GM19035 (cell line): ENCODE measurements around the gene ZSCAN2.
"Not testable (repeated sequence)": the region's sequence is repeated elsewhere in the genome, so short reads cannot be mapped to it uniquely, and the experiment has no call there.

ENCODE experiments used
- ATAC-seq: cut with Tn5 transposase; IDR thresholded peaks from one replicate; pipeline ENCODE4 v1.9.1; 2021; ENCODE audit not compliant: unreplicated experiment

ZSCAN2 gene

DNA sequence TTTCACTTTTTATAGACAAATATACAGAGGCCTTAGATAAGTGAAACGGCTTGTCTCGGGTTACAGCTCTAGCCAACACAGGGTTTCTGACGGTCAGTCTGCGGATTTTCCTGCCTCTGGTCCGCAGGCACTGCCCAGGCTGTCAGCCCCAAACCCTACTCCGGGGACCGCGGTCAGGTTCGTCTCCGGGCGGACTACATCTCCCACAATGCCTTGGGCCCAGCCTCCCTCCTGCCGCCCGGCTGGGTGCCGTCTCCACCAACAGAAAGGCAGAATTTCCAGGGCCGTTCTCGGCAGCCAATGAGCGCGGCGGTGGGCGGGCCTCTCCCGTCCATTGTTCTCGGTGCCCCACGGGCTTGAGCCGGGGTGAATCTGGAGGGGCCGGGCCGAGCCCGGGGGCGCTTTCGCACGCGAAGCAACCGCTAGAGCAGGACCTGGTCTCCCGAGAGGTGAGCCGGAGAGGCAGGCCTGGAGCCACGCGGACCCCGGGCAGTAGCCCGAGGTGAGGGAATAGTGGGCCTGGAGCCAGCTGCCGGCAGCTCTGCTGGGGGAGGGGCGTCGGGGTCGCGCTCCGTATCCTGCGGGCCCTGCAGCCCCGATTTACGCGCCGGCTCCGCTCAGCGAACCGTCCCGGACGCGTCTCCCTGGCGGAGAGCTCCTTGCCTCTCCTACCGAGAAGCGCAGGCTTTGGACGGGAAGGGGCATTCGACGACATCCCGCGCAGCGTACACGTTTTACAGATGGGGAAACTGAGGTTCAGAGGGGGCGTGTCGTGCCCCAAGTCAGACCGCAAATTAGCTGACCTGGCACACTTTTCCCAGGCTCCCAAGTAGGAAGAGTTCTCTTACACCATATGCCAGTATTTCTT lies at the start of gene ZSCAN2:
Gene ZSCAN2, plus strand, starts transcription at position 323 of the 868 bp plus-strand sequence. CDS start 2,919 bp downstream, outside the sequence.
- ATAC-seq = peak; percentile 87

DNA sequence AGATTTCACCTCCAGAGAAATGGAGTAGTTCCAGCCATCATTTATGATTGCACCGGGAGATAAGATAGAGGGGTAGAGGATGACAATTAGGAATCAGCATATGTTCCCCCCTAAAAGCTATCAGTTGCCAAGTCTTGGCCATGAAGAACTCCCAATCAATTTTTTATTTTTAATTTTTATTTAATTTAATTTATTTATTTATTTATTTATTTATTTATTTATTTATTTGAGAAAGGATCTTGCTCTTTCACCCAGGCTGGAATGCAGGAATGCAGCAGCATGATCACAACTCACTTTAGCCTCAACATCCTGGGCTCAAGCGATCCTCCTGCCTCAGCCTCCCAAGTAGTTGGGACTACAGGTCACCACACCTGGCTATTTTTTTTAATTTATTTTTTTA lies 49.2 kb upstream of the ZSCAN2 start:
- not testable (repeated sequence) for ATAC-seq

DNA sequence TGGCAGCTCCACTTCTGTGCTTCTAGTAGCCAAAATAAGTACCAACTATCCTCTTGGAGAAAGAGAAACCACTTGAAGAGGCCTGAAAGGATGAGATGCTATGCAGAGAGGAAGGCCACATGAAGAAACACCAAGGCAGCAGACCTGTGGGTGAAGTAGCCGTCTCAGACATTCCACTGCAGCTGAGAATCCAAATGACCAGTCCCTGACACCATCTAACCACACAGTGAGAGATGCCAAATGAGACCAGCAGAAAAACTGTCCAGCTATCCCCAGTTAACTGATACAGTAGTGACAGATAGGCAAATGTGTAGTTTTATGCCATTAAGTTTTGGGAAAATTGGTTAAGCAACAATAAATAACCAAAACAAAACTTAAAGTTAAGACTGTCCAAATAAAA lies 47.9 kb upstream of the ZSCAN2 start:
- no peak for ATAC-seq

DNA sequence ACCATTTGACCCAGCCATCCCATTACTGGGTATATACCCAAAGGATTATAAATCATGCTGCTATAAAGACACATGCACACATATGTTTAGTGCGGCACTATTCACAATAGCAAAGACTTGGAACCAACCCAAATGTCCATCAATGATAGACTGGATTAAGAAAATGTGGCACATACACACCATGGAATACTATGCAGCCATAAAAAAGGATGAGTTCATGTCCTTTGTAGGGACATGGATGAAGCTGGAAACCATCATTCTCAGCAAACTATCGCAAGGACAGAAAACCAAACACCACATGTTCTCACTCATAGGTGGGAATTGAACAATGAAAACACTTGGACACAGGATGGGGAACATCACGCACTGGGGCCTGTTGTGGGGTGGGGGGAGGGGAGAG lies 44.1 kb upstream of the ZSCAN2 start:
- ATAC-seq = not testable (repeated sequence)

DNA sequence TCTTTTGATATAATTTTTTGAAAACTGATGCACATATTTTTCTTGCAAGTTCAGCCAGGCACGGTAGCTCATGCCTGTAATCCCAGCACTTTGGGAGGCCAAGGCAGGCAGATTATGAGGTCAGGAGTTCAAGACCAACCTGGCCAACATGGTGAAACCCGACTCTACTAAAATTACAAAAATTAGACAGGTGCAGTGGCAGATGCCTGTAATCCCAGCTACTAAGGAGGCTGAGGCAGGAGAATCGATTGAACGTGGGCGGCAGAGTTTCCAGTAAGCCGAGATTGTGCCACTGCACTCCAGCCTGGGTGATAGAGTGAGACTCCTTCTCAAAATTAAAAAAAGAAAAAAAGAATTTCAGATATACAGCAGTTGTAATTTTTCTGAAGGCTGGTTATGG lies 32.8 kb upstream of the ZSCAN2 start:
- not testable (repeated sequence) for ATAC-seq

DNA sequence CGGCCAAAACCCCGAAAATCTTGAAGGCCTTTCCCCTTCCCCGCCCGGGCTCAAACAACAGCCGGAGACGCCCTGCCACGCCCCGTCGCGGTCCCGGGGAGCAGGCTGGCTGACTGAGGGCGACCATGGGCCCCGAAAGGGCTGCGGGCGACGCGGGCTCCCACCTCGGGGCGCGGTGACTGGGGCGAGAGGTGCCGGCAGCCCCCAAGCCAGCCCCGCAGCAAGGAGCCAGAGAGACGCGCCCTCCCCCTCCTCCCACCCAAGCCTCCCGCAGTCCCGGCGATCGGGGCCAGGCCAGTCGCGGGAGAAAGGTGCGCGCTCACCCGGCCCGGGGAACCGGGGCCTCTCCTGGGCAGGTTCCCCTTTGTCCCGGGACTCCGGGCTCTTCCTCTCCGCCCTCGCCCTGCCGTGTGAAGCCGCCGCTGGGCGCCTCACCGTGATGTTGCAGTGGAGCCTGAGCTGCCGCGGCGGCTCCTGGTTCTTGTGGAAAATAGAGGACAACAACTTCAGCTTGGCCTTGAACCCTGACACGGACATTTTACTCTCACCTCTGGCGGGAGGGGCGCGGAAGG lies 30.6 kb upstream of the ZSCAN2 start:
- ATAC-seq = peak; percentile 61

DNA sequence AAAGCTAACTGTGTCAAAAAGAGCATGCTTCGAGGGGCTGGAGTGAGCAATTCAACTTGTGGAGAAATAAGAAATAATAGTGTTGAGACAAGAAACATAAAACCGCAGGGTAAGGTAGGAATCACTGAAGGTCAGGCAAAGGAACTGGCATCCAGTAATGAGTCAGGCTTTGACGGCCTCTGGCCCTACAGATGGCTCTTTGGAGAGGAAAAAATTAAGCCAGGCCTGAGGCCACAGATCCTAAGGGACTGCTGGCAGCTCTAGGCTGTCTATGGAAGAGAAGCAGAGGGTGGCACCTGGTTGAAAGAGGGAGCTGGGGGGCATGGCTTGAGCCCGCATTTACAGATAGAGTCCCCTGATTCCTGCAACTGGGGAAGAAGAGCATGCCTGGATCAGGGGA lies 28.6 kb upstream of the ZSCAN2 start:
- ATAC-seq = no peak

DNA sequence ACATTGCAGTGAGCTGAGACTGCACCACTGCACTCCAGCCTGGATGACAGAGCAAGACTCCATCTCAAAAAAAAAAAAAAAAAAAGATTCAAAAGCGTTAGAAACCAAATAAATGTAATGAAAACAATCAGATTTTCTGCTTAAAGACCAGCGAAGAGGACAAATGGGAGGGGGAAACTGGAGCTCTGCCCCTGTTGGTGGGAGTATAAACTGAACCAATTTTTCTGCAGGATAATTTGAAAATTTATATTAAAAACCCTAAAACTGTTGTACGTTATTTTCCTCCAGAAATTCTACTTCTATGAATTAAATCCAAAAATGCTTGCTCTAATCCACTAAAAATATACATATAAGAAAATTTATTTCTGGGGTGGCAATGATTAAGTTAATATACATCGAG lies 25.3 kb upstream of the ZSCAN2 start:
- ATAC-seq = no peak

DNA sequence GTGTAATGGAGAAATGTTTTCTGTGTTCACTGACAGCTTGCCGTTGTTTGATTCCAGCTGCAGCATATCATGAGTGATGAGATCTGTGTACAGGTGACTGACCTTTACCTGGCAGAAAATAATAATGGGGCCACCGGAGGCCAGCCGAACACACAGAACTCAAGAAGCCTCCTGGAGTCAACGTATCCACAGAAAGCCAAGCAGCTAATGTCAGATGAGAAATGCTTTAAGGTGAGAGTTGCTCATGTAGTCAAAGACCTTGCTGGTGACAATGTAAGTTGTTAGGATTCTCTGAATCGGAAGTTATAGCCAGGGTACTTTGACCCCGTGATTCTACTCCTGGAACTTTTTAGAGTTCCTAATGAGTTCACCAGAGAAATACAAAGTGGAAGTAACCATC lies 22.9 kb upstream of the ZSCAN2 start:
- ATAC-seq = not testable (repeated sequence)

DNA sequence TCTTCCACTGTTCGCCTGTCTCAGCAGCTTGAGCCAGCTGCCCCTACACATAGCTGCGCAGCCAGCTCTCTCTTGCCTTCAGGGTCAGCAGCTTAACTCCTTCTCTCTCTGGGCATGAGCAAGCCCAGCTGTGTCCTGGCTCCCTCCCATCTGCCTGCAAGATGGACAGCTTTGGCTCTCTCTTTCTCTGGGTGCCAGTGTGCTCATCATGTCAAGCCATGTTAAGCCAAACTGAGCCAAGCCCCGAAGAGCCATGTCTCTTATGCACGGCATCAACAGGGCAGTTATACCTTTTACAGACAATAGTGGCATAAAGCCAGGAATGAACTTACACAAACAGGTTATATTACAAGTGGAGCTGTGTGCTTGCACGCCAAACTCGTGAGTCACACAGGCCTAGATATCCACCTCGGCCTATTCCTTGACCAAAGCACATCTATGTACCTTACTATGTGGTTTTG lies 21.5 kb upstream of the ZSCAN2 start:
- ATAC-seq = not testable (repeated sequence)

DNA sequence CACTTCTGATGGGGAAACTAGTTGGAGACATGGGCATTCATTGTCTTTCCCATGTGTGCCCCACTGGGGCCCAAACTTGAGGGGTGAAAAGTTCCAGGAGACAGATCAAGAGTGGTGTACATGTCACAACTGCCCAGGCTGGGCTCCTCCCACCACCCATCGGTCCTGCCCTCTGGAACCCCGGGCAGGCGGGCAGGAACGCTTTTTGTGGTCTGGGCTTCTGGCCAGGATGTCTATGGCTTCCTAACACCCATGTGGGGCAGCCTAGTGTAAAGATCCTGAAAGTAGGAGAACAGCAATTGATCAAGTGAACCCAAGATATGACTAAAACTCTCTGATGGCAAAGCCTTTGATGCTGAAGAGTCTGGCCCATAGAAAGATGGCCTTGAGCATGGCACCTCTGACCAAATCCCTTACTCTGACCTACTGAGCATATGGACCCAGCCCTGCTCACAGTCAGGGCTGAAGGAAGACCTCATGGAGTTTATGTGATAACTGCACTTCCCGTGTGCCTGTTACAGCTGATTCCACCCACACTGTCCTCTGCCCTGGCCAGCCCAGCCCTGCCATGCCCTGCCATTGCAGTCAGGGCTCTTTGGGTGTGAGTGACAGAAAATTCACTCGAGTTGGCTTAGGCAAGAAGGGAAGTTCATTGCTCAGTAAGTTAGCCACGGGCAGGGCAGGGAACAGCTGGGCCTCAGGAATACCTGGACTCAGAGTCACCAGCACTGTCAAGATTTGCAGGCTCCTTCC lies 19.0 kb upstream of the ZSCAN2 start:
- ATAC-seq = not testable (repeated sequence)

DNA sequence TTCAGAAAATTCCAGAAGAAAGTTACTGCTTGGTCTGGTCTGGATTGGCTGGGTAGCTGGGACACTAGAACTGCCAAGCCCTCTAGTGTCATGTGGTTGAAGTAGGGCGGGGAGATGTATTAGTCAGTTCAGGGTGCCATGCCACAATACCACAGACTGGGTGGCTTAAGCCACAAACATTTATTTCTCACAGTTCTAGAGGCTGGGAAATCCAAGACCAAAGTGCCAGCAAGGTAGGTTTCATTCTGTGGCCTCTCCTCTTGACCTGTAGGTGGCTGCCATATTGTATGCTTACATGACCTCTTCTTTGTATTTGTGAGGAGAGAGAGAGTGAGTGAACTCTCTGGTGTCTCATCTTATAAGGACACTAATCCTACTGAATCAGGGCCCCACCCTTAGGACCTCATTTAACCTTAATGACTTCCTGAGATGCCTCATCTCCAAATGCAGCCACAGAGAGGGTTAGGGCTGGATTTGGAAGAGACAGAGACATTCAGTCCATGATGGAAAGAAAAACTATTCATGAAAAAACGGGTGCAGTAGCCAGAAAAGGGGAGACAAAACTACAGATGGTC lies 18.1 kb upstream of the ZSCAN2 start:
- no peak for ATAC-seq

DNA sequence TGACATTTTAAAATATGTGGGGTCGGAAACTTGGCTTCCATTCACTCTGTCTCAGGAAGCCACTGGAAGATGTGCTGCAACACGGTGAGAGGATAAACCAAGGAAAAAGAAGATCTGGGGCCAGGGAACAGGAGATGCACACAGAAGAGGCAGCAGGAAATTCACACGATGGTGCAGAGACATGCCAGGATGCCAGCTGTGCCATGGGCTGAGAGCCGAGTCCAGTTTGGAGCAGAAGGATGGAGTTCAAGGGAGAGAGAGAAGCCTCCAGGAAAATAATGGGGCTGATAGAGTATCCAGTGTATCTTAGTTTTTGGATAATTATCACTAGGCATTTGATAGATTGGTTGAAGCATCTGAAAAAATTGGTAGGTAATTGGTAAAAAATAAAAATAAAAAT lies 16.9 kb upstream of the ZSCAN2 start:
- not testable (repeated sequence) for ATAC-seq

DNA sequence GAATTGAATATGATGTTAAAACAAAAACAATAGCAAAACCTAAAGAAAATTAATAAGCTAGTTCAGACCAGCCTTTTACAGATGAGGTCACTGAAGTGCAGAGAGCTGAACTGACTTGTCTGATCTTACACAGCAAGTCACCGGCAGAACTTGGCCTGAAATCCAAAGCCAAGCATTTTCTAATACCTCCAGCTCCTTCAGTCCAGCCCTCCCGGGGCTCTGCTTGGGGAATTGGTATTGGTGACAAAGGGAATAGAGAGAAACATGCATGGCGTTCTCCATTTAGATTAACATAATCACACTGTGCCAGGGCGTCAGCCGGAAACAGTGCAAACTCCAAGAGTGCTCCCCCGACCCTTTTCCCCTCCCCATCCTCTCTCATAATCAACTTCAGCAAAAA lies 14.1 kb upstream of the ZSCAN2 start:
- ATAC-seq = no peak

DNA sequence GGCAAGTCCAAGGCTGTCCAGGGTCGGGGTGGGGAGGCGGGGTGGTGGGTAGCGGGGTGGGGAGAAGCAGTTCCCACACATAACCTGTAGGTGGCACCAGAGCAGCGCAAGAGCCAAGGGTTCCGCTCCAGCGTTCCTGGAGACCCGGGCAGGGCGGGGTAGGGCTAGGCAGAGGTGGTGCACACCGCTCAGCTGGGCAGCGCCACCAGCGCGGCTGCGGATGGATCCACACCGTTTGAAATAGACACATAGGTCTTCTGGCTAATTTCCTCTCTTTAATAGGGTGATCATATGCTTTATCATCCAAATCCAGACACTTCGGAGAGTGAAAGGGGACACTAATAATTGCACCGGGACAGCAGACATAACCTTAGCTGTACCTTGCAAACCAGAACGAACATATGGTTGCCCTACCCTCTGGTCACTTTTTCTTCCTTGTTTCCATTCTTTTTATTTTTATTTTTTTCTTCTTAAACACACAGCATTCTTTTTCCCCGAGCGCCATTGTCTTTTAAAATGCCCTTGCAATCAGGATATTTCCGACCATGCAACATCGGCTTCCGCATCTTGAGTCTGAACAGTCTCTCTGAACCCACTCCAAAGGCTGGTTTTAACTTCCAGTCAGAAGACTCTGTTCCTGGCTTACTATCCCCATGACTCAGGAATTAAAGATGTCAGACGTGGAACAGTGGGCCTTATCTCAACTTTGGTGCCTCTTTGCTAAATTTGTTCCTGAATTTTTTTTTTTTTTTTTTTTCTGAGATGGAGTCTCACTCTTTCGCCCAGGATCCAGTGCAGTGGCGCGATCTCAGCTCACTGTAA lies 12.5 kb upstream of the ZSCAN2 start:
- ATAC-seq = peak; percentile 98

DNA sequence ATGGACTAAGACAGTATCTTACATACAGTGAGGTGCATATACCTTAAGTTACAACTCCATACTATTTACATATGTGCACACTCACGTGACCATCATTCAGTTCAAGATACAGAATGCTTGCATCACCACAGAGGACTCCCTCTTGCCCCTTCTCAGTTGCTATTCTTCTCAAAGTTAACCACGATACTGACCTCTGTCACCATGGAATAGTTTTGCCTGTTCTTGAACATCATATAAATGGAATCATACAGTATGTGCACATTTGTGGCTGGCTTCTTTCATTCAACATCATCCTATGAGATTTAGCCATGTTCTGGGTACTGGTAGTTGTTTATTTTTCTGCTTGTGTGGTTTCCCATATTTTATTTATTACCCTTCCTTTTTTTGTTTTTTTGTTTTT lies 10.4 kb upstream of the ZSCAN2 start:
- no peak for ATAC-seq

DNA sequence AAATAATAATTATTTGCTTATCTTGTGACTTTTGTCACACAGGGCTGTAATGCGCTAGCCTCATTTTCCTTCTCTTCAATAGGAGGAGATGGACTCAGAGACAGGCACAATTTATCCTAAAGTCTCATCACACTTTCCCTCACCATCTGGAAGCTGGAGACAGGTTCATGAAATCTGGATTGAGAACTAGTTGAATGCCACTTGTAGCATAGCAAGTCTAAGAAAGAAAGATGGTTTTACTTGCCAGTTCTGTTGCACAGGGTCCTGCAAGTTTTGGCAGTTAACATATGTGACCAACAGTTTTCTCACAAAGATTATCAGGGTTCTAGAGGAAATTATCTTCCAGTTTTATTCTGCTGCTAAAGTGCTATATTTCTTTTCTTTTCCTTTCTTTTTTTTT lies 9.0 kb upstream of the ZSCAN2 start:
- no peak for ATAC-seq

DNA sequence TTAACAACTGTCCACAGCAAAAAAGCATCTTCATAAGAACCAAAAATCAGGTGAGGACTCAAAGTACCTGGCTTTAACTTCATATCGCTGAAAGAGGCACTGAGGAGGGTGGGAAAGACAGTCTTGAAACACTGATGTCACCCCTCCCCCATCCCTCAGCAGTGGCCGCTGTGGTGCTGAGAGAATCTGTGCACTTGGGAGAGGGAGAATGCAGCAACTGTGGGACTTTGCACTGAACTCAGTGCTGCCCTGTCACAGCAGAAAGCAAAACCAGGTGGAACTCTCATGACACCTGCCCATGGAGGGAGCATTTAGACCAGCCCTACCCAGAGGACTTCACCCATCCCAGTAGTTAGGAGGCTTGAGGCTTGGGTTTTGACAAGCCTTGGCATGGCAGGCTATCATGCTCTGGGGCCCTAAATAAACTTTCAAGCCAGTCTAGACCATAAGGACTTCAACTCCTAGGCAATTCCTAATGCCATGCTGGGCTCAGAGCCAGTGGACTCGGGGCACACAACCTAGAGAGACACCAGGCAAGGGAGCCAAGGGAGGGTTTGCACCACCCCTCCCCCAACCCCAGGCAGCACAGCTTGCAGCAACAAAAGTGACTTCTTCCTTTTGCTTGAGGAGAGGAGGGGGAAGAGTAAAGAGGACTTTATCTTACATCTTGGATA lies 6.1 kb upstream of the ZSCAN2 start:
- no peak for ATAC-seq

DNA sequence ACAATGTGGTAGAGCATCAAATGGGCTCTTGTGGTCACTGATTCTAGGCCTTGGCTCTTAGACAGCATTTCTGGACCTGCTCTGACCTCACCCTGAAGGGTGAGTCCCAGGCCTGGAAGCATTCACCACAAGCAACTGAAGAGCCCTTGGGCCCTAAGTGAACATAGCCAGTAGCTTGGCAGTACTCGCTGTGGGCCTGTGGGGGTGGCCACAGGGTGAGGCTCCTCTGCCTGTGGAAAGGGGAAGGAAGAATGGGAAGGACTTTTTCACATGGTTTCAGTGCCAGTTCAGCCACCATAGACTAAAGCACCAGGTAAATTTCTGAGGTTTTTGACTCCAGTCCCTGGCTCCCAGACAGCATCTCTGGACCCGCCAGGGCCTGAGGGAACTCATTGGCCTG lies 5.1 kb upstream of the ZSCAN2 start:
- ATAC-seq = no peak

DNA sequence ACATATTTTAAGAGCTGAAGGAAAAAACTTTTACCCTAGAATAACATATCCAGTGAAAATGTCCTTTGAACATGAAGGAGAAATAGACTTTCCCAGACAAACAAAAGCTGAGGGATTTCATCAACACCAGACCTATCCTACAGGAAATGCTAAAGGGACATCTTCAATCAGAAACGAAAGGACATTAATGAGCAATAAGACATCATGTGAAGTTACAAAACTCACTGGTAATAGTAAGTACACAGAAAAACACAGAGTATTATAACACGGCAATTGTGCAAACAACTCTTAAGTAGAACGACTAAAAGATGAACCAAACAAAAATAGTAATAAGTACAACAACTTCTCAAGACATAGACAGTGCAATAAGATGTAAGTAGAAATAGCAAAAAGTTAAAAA lies 3.5 kb upstream of the ZSCAN2 start:
- ATAC-seq = no peak
